GM23248 (cell line): ENCODE measurements around the gene STAG3. TPM values are rescaled to one million over a fixed set of nuclear protein-coding genes. Genes with fewer than 3 reads are reported as not detected.
A peak's percentile ranks its signal among the peaks of the same experiment; 100 is the strongest.
"Not testable (repeated sequence)": the region's sequence is repeated elsewhere in the genome, so short reads cannot be mapped to it uniquely, and the experiment has no call there.

Experiments used
- DNase-seq: peaks from one replicate; pipeline ENCODE4 v3.0.0-alpha.2; 2015
- H2AFZ ChIP-seq: fragments of 200-600 bp; sonication (generic); 2 replicates; pipeline ENCODE4 v1.6.1; 2016; ENCODE audit warnings: antibody characterized with exemption
- H3F3A ChIP-seq: fragments of 200-600 bp; sonication (generic); 2 replicates; pipeline ENCODE4 v1.6.1; 2016; ENCODE audit warnings: mild to moderate bottlenecking, antibody characterized with exemption, mixed run types; ENCODE audit not compliant: insufficient read depth
- H3K27ac ChIP-seq: fragments of 200-600 bp; sonication (generic); 2 replicates; pipeline ENCODE4 v1.5.1; 2016; ENCODE audit warnings: mild to moderate bottlenecking
- H3K27me3 ChIP-seq: fragments of 200-600 bp; sonication (generic); replicated peaks from 2 replicates; pipeline ENCODE4 v1.6.1; 2016; ENCODE audit warnings: mild to moderate bottlenecking; ENCODE audit not compliant: insufficient read depth
- H3K36me3 ChIP-seq: fragments of 200-600 bp; sonication (generic); 2 replicates; pipeline ENCODE4 v1.6.1; 2016; ENCODE audit warnings: low read depth, mild to moderate bottlenecking
- H3K4me1 ChIP-seq: fragments of 200-600 bp; sonication (generic); 2 replicates; pipeline ENCODE4 v1.6.1; 2016; ENCODE audit warnings: mild to moderate bottlenecking; ENCODE audit not compliant: insufficient read depth
- H3K4me2 ChIP-seq: fragments of 200-600 bp; sonication (generic); one replicate; pipeline ENCODE4 v1.6.1; 2016; ENCODE audit warnings: mild to moderate bottlenecking; ENCODE audit not compliant: unreplicated experiment
- H3K4me3 ChIP-seq: fragments of 200-600 bp; sonication (generic); 2 replicates; pipeline ENCODE4 v1.5.1; 2016; ENCODE audit warnings: mild to moderate bottlenecking
- H3K79me2 ChIP-seq: fragments of 200-600 bp; sonication (generic); 2 replicates; pipeline ENCODE4 v1.6.1; 2016; ENCODE audit warnings: mild to moderate bottlenecking; ENCODE audit not compliant: insufficient read depth
- H3K9ac ChIP-seq: fragments of 200-600 bp; sonication (generic); 2 replicates; pipeline ENCODE4 v1.6.1; 2016; ENCODE audit warnings: mild to moderate bottlenecking
- H3K9me2 ChIP-seq: fragments of 200-600 bp; sonication (generic); 2 replicates; pipeline ENCODE4 v1.6.1; 2016; ENCODE audit warnings: mixed run types, mild to moderate bottlenecking, moderate library complexity; ENCODE audit not compliant: insufficient read depth
- H3K9me3 ChIP-seq: fragments of 200-600 bp; sonication (generic); one replicate; pipeline ENCODE4 v1.6.1; 2017; ENCODE audit warnings: low read depth
- H4K20me1 ChIP-seq: fragments of 200-600 bp; sonication (generic); 2 replicates; pipeline ENCODE4 v1.6.0; 2016; ENCODE audit not compliant: insufficient read depth
- EZH2 ChIP-seq: fragments of 200-600 bp; sonication (generic); IDR thresholded peaks from 2 replicates; pipeline ENCODE4 v1.6.1; 2018; ENCODE audit warnings: antibody characterized with exemption, mild to moderate bottlenecking; ENCODE audit not compliant: insufficient read depth, poor library complexity, severe bottlenecking
- EZH2phosphoT487 ChIP-seq: fragments of 200-600 bp; sonication (generic); IDR thresholded peaks from 2 replicates; pipeline ENCODE4 v1.6.1; 2018; ENCODE audit warnings: antibody characterized with exemption, moderate library complexity, mild to moderate bottlenecking, low read depth; ENCODE audit not compliant: insufficient read depth
- WGBS, 2 experiments: methylation state at CpG; one replicate each; pipeline ENCODE4 v1.1.6; 2015 to 2017; ENCODE audit warnings: low lambda C conversion rate in 2 of 2, low coverage in 1 of 2; ENCODE audit errors: missing lambda C conversion rate in 2 of 2; 5-methylcytosine and 5-hydroxymethylcytosine counted together
- in situ Hi-C: fragments of 300-500 bp; cut with MboI; formaldehyde crosslinking; loops from 2 replicates; pipeline ENCODE4 v1.15.0; 2020
- polyA plus RNA-seq: library from polyadenylated mRNA; unstranded; fragments of >200 nt; fragmentation: Nextera tagmentation; extraction: Ambion mirVana; gene quantifications from 2 replicates; pipeline ENCODE4 v1.2.1, GENCODE V29; 2016
- total RNA-seq: library from RNA; depleted of rRNA; stranded (reverse); fragments of >200 nt; shearing (Covaris generic); gene quantifications from 2 replicates; pipeline ENCODE4 v1.2.3, GENCODE V29; 2014

STAG3 gene
- total and polyA plus RNA-seq, 2 experiments from 2014 or later = 0.65 to 0.97 TPM

DNA sequence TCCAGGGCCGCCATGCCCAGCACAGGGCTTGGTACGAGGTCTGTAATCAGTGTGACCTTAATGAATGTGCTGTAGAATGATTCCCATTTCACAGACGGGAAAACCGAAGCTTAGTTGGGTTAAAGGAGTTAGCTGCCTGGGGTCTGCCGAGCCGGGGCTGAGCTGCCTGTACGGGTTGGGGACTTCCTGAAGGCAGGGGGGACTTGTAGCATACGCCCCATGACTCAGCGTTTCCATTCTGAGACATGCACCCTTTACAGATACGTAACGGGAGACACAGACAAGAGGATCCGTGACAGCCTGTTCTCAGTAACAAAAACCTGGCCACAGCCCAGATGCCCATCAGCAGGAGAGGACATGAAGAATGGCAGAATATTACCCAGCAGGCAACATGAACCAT, 65.7 kb downstream of the STAG3 start:
- H3K4me1 ChIP-seq, H3F3A ChIP-seq, H3K79me2 ChIP-seq, H3K36me3 ChIP-seq, H2AFZ ChIP-seq, H3K9me2 ChIP-seq, H4K20me1 ChIP-seq, in situ Hi-C loops, H3K4me3 ChIP-seq, DNase-seq, H3K27me3 ChIP-seq, H3K9ac ChIP-seq, H3K27ac ChIP-seq, H3K4me2 ChIP-seq, H3K9me3 ChIP-seq: not testable (repeated sequence)
- WGBS, 2 experiments = 89 to 92% methylated on average over 12 of the region's 12 CpGs

DNA sequence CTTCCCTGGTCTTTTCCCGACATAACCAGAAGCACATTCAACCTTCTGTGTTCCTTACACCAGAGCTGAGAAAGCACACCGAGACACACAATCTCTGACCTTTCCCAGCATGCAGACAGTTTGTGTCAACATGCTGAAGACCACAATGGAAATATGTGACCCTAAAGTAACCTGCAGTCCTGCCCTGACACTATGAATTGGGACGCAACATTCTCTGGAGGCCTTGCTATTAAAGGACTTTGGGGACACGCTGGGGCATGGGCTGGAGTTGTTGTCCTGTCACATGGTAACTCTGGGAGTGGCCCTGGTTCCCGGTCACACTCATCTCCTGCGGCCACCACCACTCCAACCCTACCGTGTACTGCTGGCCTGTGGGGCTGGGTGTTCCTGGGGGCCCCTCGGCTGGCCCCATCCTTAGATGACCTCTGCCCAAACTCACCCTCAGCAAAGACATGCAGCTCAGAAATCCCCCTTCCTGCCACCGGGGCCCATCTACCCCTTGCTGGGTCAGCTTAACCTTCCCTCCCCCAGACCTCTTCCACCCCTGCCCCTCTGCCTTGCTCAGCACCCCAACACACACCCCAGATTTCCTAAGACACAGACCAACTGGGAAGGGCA, 67.4 kb downstream of the STAG3 start:
- H3K4me1 ChIP-seq, H3K9me2 ChIP-seq, DNase-seq, H3K27ac ChIP-seq, H3F3A ChIP-seq, H3K4me2 ChIP-seq, H2AFZ ChIP-seq, H3K4me3 ChIP-seq, H3K36me3 ChIP-seq, H4K20me1 ChIP-seq, H3K27me3 ChIP-seq, H3K9me3 ChIP-seq, H3K79me2 ChIP-seq, H3K9ac ChIP-seq, in situ Hi-C loops: not testable (repeated sequence)
- WGBS, 2 experiments = 40 to 47% methylated on average over 6 to 9 of the region's 9 CpGs

GRCh38 chr7:100246121-100246864, 68.6 kb downstream of the STAG3 start:
- H4K20me1 ChIP-seq, H3K79me2 ChIP-seq, H3K4me3 ChIP-seq, in situ Hi-C loops, H3K9me3 ChIP-seq, H3K36me3 ChIP-seq, H3K27me3 ChIP-seq, H3K9me2 ChIP-seq, H2AFZ ChIP-seq, DNase-seq, H3K9ac ChIP-seq, H3K4me1 ChIP-seq, H3K4me2 ChIP-seq, H3K27ac ChIP-seq, H3F3A ChIP-seq: not testable (repeated sequence)
- WGBS, 2 experiments = 87 to 93% methylated on average over 15 of the region's 15 CpGs

- WGBS, 2 experiments = 92 to 97% methylated on average over 9 of the region's 9 CpGs
- H3K9me3 ChIP-seq, H2AFZ ChIP-seq, H3K4me1 ChIP-seq, H3K4me2 ChIP-seq, H3K4me3 ChIP-seq, H3F3A ChIP-seq, H4K20me1 ChIP-seq, H3K27ac ChIP-seq, H3K79me2 ChIP-seq, H3K36me3 ChIP-seq, H3K9ac ChIP-seq, DNase-seq, H3K27me3 ChIP-seq, in situ Hi-C loops, H3K9me2 ChIP-seq: not testable (repeated sequence)
Observed at GRCh38 chr7:100246865-100247137, 69.1 kb downstream of the STAG3 start.

GRCh38 chr7:100247152-100247757, 69.5 kb downstream of the STAG3 start:
- Histone ChIP-seq H3F3A (no peaks in the 10 kb centered on the region), H3K4me3 (no peak overlapping the region), H3K36me3 (no peaks in the 10 kb centered on the region), H3K9me2 (no peaks in the 10 kb centered on the region), H3K9me3 (no peaks in the 10 kb centered on the region), H3K9ac (no peak overlapping the region), H3K27me3 (no peaks in the 10 kb centered on the region), H3K27ac (no peak overlapping the region), H3K79me2 (no peaks in the 10 kb centered on the region), H4K20me1 (no peaks in the 10 kb centered on the region), H3K4me1 (0 out of 2 replicates have a peak, but pooled peaks cover 5% of the 10 kb centered on the region), H2AFZ (no peak overlapping the region), H3K4me2 (no peak overlapping the region)
- in situ Hi-C loops = no loop called here
- peak; percentile 29 for DNase-seq
- WGBS, 2 experiments = 49 to 52% methylated on average over 11 of the region's 11 CpGs
- TF ChIP-seq EZH2 (no peak), EZH2phosphoT487 (no peak)
